Spleen (tissue), 7 donors: ENCODE results near the gene TTC3.

Source experiments
- POLR2A ChIP-seq, 3 donors: fragments of 450-650 bp; IDR thresholded peaks; one replicate each; pipeline ENCODE4 v1.5.1; 2017; ENCODE audit warnings: antibody characterized with exemption in 3 of 3, mild to moderate bottlenecking in 1 of 3
- POLR2AphosphoS5 ChIP-seq, 3 donors: sonication (generic); formaldehyde crosslinking; IDR thresholded peaks; one replicate each; pipeline ENCODE4 v1.5.1; 2017; ENCODE audit warnings: antibody characterized with exemption in 3 of 3
- TF ChIP-seq, protein P1 (sequence below), 11 experiments: fragments of 200-600 bp in 7 of 11; fragments of 450-650 bp in 4 of 11; sonication (generic) in 4 of 11; IDR thresholded peaks in 8 of 11; conservative IDR thresholded peaks in 3 of 11; 1 replicate in 7 of 11; 2 replicates in 4 of 11; pipeline versions ENCODE4 v1.4.0 to v1.8.0; 2016 to 2021; ENCODE audit warnings: antibody characterized with exemption in 11 of 11, inconsistent platforms in 4 of 11, mild to moderate bottlenecking in 1 of 11
- donor health status: DM: no; HTN: no; CAD: no; lungs with moderate emphysema.
- donor health status: DM: no; HTN: no; CAD: no.
- donor health status: DM: no; HTN: no; CAD: no.

- no peak for TF ChIP-seq POLR2AphosphoS5 (IDR thresholded peaks at IDR 0.05)
- TF ChIP-seq, protein P1, sequence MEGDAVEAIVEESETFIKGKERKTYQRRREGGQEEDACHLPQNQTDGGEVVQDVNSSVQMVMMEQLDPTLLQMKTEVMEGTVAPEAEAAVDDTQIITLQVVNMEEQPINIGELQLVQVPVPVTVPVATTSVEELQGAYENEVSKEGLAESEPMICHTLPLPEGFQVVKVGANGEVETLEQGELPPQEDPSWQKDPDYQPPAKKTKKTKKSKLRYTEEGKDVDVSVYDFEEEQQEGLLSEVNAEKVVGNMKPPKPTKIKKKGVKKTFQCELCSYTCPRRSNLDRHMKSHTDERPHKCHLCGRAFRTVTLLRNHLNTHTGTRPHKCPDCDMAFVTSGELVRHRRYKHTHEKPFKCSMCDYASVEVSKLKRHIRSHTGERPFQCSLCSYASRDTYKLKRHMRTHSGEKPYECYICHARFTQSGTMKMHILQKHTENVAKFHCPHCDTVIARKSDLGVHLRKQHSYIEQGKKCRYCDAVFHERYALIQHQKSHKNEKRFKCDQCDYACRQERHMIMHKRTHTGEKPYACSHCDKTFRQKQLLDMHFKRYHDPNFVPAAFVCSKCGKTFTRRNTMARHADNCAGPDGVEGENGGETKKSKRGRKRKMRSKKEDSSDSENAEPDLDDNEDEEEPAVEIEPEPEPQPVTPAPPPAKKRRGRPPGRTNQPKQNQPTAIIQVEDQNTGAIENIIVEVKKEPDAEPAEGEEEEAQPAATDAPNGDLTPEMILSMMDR (IDR thresholded peaks at IDR 0.05 in 8 of 11, conservative IDR thresholded peaks at IDR 0.05 in 3 of 11): no peak
- TF ChIP-seq POLR2A (IDR thresholded peaks at IDR 0.05): no peak
These were observed 159.4 kb downstream of the TTC3 start for GRCh38 chr21:37232274-37233018.
